ELR (cell line): ENCODE data around the gene STPG1.
A peak's percentile ranks its signal among the peaks of the same experiment; 100 is the strongest.

ENCODE experiments used
- DNase-seq: peaks from one replicate; pipeline ENCODE4 v3.0.0-alpha.2; 2015; ENCODE audit warnings: low read depth

Gene STPG1

DNA sequence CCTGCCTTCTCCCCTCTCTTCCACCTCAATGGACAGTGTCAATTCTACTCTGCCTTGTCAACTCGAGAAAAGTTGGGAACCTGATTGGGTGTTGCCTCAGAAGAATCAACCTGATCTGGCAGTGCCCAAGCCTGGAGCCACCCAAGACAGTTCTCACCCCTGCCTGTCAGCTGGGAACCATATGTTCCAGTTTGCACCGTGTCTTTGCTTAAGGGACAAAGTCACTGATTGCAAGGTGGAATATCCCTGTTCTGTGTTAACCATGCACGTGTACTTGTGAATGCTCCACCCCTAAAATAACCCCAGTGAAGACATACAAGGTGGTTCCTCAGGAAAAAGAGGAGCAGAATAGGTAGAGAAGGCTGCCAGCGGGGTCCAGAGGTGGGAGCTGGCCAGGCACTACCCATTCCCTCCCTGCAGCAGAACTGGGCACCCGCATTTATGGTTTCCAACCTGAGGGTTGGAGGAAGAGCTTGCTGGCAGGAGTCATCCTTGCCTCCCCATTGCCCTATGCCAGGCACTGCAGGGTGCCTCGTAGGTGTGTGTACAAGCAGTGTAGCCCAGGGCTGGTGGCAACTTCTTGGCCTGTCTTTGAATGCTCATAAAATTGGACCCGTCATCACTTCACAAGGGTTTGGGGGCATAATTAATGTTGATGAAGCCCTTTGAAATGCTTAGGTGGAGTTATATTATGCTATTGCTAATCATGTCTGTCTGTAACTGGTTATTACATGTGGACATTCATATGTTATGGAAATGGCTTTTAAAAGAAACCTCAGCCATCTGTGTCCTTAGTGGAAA is 13.4 kb upstream of the STPG1 start:
- DNase-seq, result no peak

DNA sequence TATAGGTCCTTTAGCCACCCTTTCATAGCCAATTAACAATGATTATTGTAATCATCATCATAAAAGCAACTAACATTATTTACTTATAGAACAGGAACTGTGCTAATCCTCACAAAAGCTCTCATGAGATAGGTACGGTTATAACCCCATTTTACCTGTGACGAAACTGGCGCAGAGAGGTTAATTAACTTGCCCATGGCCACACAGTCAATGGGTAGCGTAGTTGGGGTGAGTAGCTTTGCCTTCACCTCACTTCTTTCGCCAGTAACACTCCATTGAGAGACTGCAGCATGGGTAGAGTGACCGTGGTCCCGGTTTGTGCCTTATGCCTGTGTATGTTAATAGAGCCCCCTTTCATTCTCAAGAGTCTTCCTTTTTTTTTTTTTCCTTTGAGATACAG is 12.3 kb upstream of the STPG1 start:
- no peak for DNase-seq

DNA sequence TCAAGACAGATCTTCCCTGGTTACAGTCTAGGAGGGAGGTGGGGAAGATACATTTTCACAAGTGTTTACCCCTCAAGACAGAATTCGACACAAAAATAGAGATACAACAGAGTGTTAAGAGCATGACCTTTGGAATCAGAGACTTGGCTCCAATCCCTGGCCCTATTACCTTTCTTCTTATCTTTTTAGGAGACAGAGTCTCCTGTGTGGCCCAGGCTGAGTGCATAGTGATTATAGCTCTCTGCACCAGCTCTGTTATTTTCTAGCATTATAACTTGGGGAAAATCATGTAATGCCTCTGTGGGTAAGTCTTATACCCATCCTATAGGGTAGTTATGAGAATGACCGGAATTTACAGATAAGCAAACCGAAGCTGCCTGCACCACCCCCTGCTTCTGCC is 11.9 kb upstream of the STPG1 start:
- no peak for DNase-seq

DNA sequence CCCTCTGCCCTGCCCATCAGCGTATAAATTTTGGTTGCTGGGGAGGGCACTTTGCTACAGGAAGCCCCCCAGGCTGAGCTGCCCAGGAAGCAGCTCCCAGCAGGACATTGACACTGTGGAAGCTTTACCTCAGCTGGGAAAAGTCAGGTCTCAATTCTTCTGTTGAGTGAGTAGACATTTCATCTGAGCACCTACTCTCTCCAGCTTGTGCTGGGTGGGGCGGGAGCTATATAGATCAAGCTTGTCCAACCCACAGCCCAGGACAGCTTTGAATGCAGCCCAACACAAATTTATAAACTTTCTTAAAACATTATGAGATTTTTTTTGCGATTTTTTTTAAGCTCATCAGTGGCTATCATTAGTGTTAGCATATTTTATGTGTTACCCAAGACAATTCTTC is 11.4 kb upstream of the STPG1 start:
- no peak for DNase-seq

DNA sequence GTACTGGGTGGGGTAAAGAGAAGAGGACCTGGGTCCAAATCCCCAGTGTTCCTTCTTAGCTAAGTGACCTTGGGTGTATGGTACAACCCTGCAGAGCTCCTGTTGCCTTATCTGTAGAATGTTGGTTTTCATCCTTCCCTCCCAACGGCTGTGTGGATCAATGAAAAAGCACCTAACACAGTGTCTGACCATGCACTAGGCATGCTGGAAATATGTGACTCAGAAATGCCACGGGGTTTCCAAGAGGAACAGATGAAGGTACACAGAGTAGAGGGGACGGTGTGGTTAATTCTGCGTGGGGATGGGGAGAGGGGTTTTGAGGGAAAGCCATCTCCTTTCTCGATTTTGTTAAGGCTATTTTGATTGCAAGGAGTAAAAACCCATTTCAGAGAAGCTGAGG is 10.6 kb upstream of the STPG1 start:
- DNase-seq, result no peak

DNA sequence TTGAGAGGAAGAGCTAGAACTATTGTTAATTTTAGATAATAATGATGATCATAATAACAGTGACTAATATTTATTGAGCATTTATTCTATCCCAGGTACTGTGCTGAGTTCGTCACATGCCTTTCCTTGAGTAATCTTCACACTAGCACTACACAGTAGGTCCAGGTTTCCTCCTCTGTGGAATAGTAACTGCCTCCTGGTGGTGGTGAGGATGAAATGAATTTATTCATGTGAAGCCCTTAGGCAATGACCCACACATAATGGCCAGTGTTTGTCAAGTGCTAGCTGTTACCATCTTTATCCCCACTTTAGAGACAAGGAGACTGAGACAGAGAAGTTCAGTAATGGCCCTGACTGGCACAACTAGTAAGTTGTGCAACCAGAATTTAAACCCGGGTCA is 7.9 kb upstream of the STPG1 start:
- DNase-seq, result peak; percentile 37

DNA sequence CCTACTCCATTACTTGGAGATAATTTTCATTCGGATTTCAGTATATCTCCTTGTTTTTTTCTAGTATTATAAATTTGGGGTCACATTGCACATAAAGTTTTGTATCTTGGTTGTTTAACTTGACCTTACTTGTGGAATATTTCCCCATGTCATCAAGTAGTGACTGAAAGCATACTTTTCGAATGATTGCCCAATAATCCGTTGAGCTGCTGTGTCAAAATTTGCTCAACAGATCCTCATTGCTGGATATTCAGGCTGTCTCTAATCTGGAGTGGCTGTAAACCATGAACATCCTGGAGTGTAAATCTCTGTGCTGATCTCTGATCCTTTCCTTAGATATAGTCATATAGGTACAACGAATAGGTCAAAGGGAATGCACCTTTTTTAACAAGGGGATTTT is 7.0 kb upstream of the STPG1 start:
- no peak for DNase-seq

DNA sequence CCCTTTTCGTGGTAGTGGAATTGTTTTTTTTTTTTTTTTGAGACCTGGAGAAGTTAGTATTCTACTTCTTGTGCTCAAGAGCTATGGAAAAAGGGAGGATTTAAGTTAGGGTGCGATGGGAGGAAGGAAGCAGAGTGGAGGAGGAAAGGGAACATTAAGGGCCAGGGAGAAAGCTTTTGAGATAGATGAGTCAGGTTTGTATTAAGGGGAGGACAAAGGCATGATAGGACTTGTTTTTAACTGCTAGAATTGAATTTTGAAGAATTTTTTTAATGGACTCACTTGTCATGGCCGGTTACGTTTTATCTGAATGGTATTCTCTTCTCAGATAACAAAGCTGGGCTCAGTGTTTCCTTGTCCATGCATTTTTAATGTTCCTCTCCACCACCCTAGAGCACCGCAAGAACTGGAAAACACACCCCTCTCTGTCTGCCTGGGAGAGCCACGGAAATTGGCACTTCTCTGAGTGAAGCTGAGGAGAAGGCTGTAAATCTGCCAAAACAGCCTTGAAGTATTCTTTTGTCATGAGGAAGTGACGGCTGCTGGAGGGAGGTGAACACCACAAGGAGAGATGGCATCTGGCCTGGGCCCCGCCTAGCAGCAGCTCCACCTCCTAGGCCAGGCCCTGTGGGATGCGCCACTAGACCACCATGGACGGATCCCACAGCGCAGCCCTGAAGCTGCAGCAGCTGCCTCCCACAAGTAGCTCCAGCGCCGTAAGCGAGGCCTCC is 5.5 kb upstream of the STPG1 start:
- no peak for DNase-seq

DNA sequence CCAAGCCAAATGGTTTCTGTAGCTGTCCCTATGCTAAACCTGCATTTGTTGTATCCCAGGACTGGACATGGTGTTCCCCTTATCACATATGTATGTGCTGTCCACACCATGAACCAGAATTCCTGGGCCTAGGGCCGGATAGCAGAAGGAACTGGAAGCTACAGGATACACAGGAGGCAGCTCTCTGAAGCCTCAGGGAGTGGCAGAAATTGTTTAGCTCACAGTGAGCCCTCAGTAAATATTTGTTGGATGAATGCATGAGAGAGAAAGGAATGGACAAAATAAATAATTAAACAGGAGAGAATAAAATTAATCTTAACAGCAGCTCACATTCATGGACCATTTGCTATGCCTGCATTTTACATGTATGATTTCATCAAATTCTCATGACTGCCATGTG is 4.1 kb upstream of the STPG1 start:
- peak; percentile 78 for DNase-seq

DNA sequence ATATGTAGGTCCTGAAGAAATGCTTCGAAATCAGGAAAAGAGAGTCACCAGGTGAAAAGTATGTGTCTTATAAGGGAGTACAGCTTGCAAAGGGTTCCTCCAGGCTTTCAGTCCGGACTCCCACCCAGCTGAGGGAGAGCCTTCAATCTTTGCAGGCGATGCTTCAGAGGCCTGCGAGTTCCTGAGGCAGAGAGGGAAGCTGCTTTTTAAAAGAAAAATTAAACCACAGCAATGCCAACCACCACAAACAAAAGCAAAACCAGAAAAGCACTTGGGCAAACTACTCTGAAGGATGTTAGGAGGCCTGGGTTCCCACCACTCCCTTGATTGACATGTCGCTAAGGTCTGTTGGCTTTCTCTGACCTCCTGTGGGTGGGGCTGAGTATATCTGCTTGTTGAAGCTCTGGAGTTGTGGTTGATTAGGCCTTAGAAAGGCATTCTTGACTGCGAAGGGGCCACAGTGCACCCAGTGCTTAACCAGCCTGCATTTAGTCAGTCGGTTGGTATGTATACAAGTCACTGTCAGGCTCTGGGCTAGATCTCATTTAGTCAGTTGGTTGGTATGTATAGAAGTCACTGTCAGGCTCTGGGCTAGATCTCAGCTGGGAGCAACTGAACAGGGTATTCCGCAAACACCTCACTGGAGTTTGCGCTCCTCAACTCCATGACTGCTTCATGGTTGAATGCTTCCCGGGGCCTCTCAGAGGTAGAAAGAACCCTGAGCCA is 3.2 kb upstream of the STPG1 start:
- peak; percentile 99 for DNase-seq

DNA sequence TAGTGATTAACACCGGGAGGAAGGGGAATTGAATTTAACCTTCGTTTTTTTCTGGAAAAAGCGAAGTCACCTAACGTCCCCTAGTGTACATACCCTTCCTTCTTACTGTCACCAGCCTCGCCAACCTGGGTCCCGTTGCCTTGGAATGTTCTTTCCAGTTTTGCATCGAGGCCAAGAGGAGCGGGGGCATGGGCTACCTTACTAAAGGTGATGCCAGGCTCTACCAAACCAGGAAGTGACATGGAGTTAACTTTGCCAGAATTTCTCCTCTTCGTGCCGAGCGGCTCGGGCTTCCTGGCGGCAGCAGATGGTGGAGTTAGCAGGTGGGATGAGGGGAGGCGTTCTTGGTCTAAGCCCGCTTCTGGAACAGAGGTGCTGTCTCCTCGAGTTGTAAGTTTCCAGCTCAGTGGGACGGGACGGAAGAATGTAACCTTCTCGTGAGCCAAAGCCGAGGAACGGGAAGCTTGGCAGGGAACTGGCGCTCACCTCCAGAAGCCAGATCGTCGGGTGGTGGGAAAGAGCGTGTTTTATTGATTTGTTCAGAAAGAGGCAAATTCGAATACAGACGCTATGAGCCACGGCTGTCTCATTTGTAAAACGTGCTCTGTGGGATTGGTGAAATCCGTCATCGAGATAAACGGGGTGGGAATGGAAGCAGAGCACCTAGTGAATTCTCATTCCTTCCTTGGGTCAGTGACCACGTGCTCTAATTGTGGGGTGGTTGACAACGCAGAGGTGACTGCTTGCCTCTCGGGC is 2.5 kb upstream of the STPG1 start:
- peak; percentile 66 for DNase-seq

DNA sequence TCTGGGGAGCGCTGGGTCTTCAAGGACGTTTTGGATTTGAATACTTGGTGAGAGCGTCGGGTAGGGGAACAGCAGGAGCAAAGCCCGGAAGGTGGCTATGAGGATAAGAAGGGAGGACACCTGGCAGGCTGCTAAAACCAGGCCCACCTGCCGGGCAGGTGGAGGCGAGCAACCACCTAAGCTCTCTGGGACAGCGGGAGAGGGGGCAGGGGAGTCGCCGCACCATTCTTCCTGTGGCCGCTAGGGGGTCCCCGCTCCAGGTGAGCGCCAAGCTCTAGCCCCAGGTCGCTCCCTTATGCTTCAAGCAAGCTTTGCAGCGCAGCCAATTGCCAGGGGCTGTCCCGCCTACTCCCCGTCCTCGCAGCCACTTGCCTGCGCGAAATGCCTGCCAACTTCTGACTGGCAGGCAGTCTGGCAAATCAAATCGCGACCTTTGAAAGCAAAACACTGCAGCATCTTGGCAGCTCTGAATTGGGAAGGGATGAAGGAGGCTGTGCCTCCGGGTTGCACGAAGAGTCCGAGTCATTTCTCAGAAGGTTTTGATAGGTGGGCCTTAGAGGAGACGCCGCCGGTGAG is 1.8 kb upstream of the STPG1 start, which contains the start of gene NIPAL3:
Gene NIPAL3 (plus strand): TSS at position 469 of the 576 bp plus-strand sequence. CDS start 3,746 bp downstream, outside the sequence.
- DNase-seq, result peak; percentile 99

DNA sequence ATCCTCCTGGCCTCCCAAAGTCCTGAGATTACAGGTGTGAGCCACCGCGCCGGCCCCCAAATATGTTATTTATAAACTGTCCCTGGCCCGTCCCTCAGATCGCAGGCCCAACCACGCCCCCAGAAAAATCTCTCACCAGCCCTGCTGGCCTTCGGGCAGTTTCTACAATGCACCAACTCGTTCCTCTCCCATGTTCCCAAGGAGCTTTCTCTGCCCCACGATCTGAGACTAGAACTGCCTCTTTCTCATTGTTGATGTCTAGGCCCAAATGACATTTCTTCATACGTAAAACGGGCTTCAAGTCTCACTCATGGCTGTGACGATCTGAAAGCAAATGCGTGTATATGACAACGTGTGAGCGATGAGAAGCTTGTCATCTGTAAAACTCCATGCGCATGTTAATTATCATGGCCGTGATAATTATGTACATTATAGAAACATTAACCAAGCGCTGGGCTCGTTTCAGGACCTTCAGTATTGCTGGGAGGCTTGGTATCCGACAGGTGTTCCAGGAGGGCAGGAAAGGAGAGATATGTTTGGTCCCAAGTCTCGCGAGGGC is 1.3 kb upstream of the STPG1 start:
- DNase-seq, result no peak

DNA sequence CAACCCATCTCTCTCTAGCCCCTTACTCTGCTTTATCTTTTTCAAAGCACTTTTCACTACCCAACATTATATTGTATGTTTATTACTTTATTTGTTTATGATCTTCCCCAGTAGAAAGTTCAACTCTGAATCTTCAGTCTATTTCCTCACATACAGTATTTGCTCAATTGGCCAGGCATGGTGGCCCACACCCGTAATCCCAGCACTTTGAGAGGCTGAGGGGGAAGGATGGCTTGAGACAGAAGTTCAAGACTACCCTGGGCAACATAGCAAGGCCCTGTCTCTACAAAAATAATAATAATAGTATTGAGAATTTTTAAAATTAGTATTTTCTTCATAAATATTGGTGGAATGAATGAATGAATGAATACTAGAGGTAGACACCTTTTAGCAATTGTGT is 1.2 kb downstream of the STPG1 start:
- DNase-seq, result no peak

DNA sequence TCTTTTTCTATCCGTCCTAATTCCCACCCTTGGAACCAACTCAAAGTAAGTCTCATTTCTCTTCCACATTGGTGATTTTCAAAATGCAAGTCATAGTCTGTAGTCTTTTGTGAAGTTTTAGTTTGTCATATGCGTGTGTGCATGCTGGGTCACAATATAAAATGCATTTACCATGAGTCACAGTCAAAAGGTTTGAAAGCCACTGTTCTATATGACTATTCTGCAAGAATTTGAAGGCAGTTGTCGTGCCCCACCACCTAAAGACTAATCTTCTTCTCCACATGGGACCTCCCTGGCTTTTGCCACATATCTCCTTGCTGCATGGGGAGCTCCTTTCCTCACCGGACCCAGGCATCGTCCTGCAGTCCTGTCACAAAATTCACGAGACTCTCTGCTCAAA is 1.6 kb downstream of the STPG1 start:
- DNase-seq, result peak; percentile 86

DNA sequence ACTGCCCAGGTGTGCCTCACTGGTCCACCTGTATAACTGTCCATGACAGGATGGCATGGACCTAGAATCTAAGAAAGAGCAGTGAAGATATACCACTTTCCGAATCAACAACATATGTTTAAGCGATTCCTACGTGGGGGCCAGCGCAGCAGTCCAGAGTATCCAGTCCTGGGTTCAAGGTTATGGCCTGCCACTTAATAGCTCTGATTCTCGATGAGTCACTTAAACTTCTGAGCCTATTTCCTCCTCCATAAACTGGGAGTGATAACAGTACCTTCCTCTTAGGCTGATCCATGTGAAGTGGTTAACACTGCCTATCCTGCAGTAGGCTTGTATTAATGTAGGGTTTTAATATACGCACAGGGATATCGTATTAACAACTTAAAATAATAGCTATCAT is 2.8 kb downstream of the STPG1 start:
- DNase-seq, result peak; percentile 54

DNA sequence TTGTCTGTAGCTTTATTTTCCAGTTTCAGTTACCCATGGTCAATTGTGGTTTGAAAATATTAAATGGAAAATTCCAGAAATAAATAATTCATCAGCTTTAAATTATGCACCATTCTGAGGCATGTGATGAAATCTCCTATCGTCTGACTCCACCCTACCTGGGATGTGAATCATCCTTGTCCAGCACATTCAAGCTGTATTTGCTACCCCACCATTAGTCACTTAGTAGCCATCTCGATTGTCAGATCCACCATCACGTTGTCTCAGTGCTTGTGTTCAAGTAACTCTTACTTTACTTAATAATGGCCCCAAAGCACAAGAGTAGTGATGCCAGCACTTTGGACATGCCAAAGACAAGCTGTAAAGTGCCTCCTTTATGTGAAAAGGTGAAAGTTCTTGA is 4.0 kb downstream of the STPG1 start:
- peak; percentile 95 for DNase-seq

DNA sequence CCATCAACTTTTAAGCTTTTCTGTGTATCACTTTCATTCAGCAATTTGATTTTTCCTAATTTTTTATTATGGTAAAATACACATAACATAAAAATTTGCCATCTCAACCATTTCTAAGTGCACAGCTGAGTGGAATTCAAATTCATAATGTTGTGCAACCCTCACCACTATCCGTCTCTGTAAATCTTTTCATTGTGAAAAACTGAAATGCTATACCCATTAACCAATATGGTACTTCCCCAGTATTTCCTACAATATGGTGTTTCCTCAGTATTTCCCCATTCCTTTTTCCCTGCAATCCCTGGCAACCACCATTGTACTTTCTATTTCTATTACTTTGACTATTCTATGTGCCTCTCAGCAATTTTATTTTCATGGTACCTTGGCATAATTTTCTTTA is 6.8 kb downstream of the STPG1 start:
- DNase-seq, result no peak

DNA sequence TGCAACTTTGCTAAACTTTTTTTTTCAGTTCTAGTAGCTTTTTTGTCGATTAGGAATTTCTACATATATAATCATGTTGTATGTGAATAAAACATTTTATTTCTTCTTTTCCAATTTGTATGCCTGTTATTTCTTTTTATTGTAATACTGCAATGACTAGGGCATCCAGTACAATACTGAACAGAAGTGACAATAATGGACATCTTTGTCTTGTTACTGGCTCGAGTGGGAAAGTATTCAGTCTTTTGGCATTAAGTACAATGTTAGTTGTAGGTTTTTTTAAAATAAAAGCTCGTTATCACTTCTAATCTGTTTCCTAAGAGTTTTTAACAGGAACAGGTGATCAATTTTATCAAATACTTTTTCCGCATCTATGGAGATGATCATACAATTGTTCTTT is 9.8 kb downstream of the STPG1 start:
- no peak for DNase-seq

DNA sequence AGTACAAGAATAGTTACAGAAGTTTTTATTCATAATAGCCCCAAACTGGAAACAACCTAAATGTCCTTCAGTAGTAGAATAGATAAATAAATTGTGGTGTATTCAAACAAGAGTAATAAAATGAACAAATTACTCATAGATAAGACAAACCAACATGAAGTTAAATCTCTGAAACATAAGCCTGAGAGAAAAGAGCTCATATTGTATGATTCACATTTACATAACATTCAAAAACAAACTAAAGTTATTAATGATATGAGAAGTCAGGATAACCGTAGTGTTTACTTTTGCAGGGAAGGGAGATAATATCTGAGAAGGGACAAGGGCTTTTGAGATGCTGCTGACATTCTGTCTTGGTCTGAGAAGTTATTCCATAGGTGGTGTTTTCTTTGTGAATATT is 13.5 kb downstream of the STPG1 start:
- peak; percentile 28 for DNase-seq

DNA sequence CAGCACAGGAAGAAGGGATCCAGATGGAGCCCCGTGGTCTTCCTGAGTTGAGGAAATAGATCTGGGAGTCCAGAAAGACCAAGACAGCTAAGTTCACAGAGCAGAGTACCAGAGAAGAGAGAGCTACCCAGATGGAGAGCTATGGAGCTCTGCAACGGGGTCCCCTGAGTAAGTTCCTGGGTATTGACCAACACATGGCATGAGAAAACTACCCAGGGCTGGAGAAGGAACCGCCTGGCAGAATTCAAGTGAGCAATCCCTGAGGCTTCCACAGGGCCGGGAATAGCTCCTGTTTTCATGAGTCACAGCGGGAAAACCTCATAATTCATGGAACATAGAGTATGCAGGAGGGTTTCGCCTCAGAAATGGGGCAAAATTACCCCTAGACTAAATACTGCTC is 19.7 kb downstream of the STPG1 start:
- DNase-seq, result peak; percentile 91
